HepG2 (cell line): ENCODE data around the gene WBP1. TPM values are rescaled to one million over a fixed set of nuclear protein-coding genes. Genes with fewer than 3 reads are reported as not detected.

Experiments used
- BORCS8-MEF2B ChIP-seq: sonication (generic); formaldehyde crosslinking; IDR thresholded peaks from 2 replicates; pipeline ENCODE4 v1.8.0; 2022; ENCODE audit warnings: mild to moderate bottlenecking, missing genetic modification reagents
- BRF2 ChIP-seq: sonication (generic); formaldehyde crosslinking; IDR thresholded peaks from 2 replicates; pipeline ENCODE4 v1.8.1; 2022; ENCODE audit warnings: mild to moderate bottlenecking, missing genetic modification reagents
- DNMT1 ChIP-seq: sonication (generic); formaldehyde crosslinking; IDR thresholded peaks from 2 replicates; pipeline ENCODE4 v1.5.1; 2020; ENCODE audit warnings: mild to moderate bottlenecking, missing genetic modification reagents
- FOXM1 ChIP-seq: sonication (generic); formaldehyde crosslinking; IDR thresholded peaks from 2 replicates; pipeline ENCODE4 v1.5.0; 2020; ENCODE audit warnings: missing genetic modification reagents
- HNRNPH1 ChIP-seq: fragments of 200-400 bp; formaldehyde crosslinking; optimal IDR thresholded peaks from 2 replicates; pipeline ENCODE3; 2017; ENCODE audit warnings: mild to moderate bottlenecking, low read depth, low read length
- HOXA5 ChIP-seq: sonication (generic); formaldehyde crosslinking; IDR thresholded peaks from 2 replicates; pipeline ENCODE4 v1.4.0; 2020; ENCODE audit warnings: missing genetic modification reagents
- MIER3 ChIP-seq: IDR thresholded peaks from 2 replicates; pipeline ENCODE4 v1.6.1; 2016; ENCODE audit warnings: missing compliant biosample characterization, borderline replicate concordance
- NR1H2 ChIP-seq: sonication (generic); formaldehyde crosslinking; IDR thresholded peaks from 2 replicates; pipeline ENCODE4 v1.8.1; 2022; ENCODE audit warnings: low read depth, missing genetic modification reagents, borderline replicate concordance
- SIN3A ChIP-seq: IDR thresholded peaks from 2 replicates; pipeline ENCODE4 v1.6.1; 2011; ENCODE audit warnings: low read depth, mild to moderate bottlenecking, control low read depth, low read length, borderline replicate concordance
- SKIL ChIP-seq: sonication (generic); formaldehyde crosslinking; IDR thresholded peaks from 2 replicates; pipeline ENCODE4 v1.8.0; 2022; ENCODE audit warnings: missing genetic modification reagents, mild to moderate bottlenecking, moderate library complexity, borderline replicate concordance
- ZBTB20 ChIP-seq: sonication (generic); formaldehyde crosslinking; IDR thresholded peaks from 2 replicates; pipeline ENCODE4 v1.8.1; 2023; ENCODE audit warnings: missing genetic modification reagents, low read depth, mild to moderate bottlenecking, borderline replicate concordance
- ZBTB33 ChIP-seq: sonication (generic); formaldehyde crosslinking; IDR thresholded peaks from 2 replicates; pipeline ENCODE4 v1.4.0; 2020; ENCODE audit warnings: missing genetic modification reagents
- ZFP91 ChIP-seq: sonication (generic); formaldehyde crosslinking; IDR thresholded peaks from 2 replicates; pipeline ENCODE4 v1.9.0; 2022; ENCODE audit warnings: missing genetic modification reagents, mild to moderate bottlenecking, borderline replicate concordance
- ZNF350 ChIP-seq: sonication (generic); formaldehyde crosslinking; IDR thresholded peaks from 2 replicates; pipeline ENCODE4 v1.4.0; 2020; ENCODE audit warnings: mild to moderate bottlenecking, low read depth, missing genetic modification reagents, borderline replicate concordance
- ZNF468 ChIP-seq: sonication (generic); formaldehyde crosslinking; IDR thresholded peaks from 2 replicates; pipeline ENCODE4 v1.8.0; 2022; ENCODE audit warnings: mild to moderate bottlenecking, moderate library complexity, missing genetic modification reagents
- ZNF512B ChIP-seq: sonication (generic); formaldehyde crosslinking; IDR thresholded peaks from 2 replicates; pipeline ENCODE4 v1.5.1; 2020; ENCODE audit warnings: missing genetic modification reagents, mild to moderate bottlenecking, borderline replicate concordance
- ZNF724P ChIP-seq: sonication (generic); formaldehyde crosslinking; IDR thresholded peaks from 2 replicates; pipeline ENCODE4 v1.8.0; 2022; ENCODE audit warnings: missing genetic modification reagents, borderline replicate concordance
- polyA plus RNA-seq, 8 experiments: library from polyadenylated mRNA; depleted of rRNA in 3 of 8; stranded (reverse) in 7 of 8; unstranded in 1 of 8; fragments of >200 nt; fragmentation: Illumina TruSeq in 4 of 8; extraction: Trizol in 4 of 8; gene quantifications; 2 replicates each; pipeline versions ENCODE4 v1.2.1 to v1.2.3, GENCODE V29; 2011 to 2016; ENCODE audit warnings: low read depth in 4 of 8, missing spikeins in 1 of 8, mixed read lengths in 1 of 8; ENCODE audit not compliant: insufficient read depth in 1 of 8
- total RNA-seq, 5 experiments: library from RNA; depleted of rRNA; stranded (reverse); fragments of >200 nt; fragmentation: Illumina TruSeq; extraction: Trizol; gene quantifications; 2 replicates each; pipeline ENCODE4 v1.2.3, GENCODE V29; 2016; ENCODE audit warnings: low read depth in 1 of 5

The WBP1 gene
- total and polyA plus RNA-seq, 2 of the 13 experiments (the other 11 are each of a cell fraction or from before 2014, with no cell fraction given): 38.8 to 85.7 TPM

- peak; percentile 53; the same call in 1 of the 2 replicates for TF ChIP-seq ZFP91
- TF ChIP-seq BRF2 (CRISPR knock-in tag): peak; percentile 53; the same call in 1 of the 2 replicates
- TF ChIP-seq ZNF724P (CRISPR knock-in tag): no peak
- TF ChIP-seq HNRNPH1: peak; percentile 18
- 0 out of 2 replicates have a peak, but pooled peaks have one; percentile 23 for TF ChIP-seq ZBTB20 (CRISPR knock-in tag)
- TF ChIP-seq NR1H2: no peak
- TF ChIP-seq HOXA5 (CRISPR knock-in tag): 0 out of 2 replicates have a peak, but pooled peaks have one; percentile 59
- no peak for TF ChIP-seq DNMT1 (CRISPR knock-in tag)
- TF ChIP-seq SKIL (CRISPR knock-in tag): no peak; the same call in 1 of the 2 replicates
- no peak for TF ChIP-seq FOXM1 (CRISPR knock-in tag)
- 0 out of 2 replicates have a peak, but pooled peaks have one; percentile 58 for TF ChIP-seq SIN3A
- peak; percentile 38; the same call in 1 of the 2 replicates for TF ChIP-seq MIER3 (CRISPR knock-in tag)
- TF ChIP-seq ZBTB33: peak; percentile 90
- no peak for TF ChIP-seq ZNF468 (CRISPR knock-in tag)
- TF ChIP-seq BORCS8-MEF2B: peak; percentile 18; the same call in 1 of the 2 replicates
- TF ChIP-seq ZNF512B: no peak
- TF ChIP-seq ZNF350 (CRISPR knock-in tag): 0 out of 2 replicates have a peak, but pooled peaks have one; percentile 57
These were observed 33.9 kb upstream of the WBP1 start (continued) for GRCh38 chr2:74424139-74424992.
